Measurements from ENCODE around the gene TACR1. TPM values are rescaled to one million over a fixed set of nuclear protein-coding genes. Genes with fewer than 3 reads are reported as not detected.

Gene TACR1
- total RNA-seq, result 0.12 and 0.49 TPM in 2 replicates

GRCh38 chr2:75199428-75200011 is at the start of gene TACR1:
TACR1 (minus strand) TSS chr2:75199520; CDS start chr2:75198934, 586 bp downstream.

Small RNA genes within 50 kb of the gene (small RNA-seq; reads per million reads assigned to genes)
- 1.0 reads per million, percentile 20 among the genes with 10 or more reads in this experiment for gene MIR5000

Other genes starting within 250 kb of the TACR1 start
- gene POLE4, start 240.9 kb downstream of the TACR1 start, total RNA-seq, result 15.1 and 16.1 TPM in 2 replicates